ENCODE data around the gene KRTAP10-5.
A peak's percentile ranks its signal among the peaks of the same experiment; 100 is the strongest.

Gene KRTAP10-5

DNA sequence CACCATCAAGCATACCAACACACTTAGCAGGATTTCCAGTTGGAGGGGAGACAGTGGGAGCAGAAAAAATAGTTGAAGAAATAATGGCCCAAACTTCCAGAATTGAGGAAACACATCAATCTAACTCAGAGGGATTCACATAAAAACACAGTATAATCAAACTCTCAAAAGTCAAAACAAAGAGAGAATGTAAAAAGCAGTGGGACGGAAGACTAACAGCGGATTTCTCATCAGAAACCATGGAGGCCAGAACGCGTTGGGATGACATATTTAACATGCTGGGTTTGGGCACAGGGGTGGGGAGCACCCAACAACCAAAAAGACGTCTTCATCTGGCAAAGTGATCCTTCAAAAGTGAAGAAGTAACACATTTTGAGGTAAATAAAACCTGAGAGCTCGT, 39.5 kb upstream of the KRTAP10-5 start:
- no peak overlapping the region for H3K4me3 ChIP-seq (ENCODE audit: low read depth, low read length)
- TF ChIP-seq, protein P1, sequence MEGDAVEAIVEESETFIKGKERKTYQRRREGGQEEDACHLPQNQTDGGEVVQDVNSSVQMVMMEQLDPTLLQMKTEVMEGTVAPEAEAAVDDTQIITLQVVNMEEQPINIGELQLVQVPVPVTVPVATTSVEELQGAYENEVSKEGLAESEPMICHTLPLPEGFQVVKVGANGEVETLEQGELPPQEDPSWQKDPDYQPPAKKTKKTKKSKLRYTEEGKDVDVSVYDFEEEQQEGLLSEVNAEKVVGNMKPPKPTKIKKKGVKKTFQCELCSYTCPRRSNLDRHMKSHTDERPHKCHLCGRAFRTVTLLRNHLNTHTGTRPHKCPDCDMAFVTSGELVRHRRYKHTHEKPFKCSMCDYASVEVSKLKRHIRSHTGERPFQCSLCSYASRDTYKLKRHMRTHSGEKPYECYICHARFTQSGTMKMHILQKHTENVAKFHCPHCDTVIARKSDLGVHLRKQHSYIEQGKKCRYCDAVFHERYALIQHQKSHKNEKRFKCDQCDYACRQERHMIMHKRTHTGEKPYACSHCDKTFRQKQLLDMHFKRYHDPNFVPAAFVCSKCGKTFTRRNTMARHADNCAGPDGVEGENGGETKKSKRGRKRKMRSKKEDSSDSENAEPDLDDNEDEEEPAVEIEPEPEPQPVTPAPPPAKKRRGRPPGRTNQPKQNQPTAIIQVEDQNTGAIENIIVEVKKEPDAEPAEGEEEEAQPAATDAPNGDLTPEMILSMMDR (conservative IDR thresholded peaks at IDR 0.05; ENCODE audit: low read depth, low read length), result no peak
- no peak for DNase-seq (ENCODE audit: low read depth)

DNA sequence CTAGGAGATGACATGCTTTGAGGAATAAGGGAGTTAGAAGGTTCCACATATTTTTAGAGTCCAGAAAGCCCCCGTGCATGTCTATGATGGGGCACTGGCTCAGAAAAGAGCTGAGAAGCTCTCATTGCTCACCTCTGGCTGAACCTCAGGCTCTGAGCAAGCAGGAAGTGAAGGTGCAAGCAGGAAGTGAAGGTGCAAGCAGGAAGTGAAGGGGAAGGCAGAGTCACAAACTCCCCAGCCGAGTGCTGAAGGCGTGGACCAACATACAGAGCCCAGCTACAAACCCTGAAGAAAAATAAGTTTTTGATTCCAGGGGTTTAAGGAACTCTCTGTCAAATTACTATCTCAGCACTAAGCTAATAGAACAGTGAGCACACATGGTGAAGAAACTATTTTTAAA, 38.5 kb upstream of the KRTAP10-5 start:
- DNase-seq (ENCODE audit: low read depth), result no peak
- TF ChIP-seq, protein P1 (conservative IDR thresholded peaks at IDR 0.05; ENCODE audit: low read depth, low read length), result no peak
- H3K4me3 ChIP-seq (ENCODE audit: low read depth, low read length), result no peak overlapping the region

DNA sequence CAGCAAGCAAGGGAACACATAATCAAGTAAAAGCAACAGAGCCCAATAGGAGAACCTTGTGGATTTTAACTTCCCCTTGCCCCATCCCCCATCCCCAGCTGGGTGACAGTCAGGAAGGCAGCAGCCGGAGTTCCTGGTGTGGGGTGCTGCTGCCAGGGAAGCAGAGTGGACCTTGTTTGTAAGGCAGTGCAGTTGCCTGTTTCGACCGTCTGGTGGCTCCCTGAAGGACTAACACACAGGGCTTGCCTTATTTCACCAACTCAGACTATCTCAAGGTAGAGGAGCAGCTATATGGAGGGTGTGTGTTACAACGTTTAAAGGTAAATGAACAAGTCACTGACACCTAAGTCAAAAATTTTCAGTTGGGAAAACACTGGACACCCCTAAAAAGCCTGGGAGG, 38.1 kb upstream of the KRTAP10-5 start:
- DNase-seq (ENCODE audit: low read depth), result peak; percentile 28
- TF ChIP-seq, protein P1 (conservative IDR thresholded peaks at IDR 0.05; ENCODE audit: low read depth, low read length), result peak; percentile 42
- H3K4me3 ChIP-seq (ENCODE audit: low read depth, low read length), result no peak overlapping the region

DNA sequence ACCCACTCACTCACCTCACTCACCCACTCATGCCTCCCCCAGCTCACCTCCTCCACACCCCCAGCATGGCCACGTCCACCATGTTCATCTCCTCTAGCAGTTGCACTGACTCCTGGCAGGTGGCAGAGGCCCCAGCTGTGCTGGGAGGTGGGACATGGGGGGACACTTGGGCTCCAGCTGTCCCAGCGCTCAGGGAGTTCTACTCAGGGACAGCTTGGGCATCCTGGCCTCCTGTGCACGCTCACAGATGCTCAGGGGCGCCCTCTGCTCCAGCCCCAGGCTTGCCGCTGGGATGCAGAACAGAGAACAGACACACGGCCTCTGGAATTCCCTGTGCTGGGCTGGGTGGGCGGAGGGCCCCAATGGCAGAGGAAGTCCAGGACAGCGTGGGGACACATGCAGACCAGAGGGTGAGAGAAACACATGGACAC, 36.7 kb upstream of the KRTAP10-5 start:
- H3K4me3 ChIP-seq (ENCODE audit: low read depth, low read length), result no peak overlapping the region
- TF ChIP-seq, protein P1 (conservative IDR thresholded peaks at IDR 0.05; ENCODE audit: low read depth, low read length), result no peak
- DNase-seq (ENCODE audit: low read depth), result no peak

GRCh38 chr21:44616591-44616926, 36.2 kb upstream of the KRTAP10-5 start:
- TF ChIP-seq, protein P1 (conservative IDR thresholded peaks at IDR 0.05; ENCODE audit: low read depth, low read length), result no peak
- no peak for DNase-seq (ENCODE audit: low read depth)
- no peak overlapping the region for H3K4me3 ChIP-seq (ENCODE audit: low read depth, low read length)

DNA sequence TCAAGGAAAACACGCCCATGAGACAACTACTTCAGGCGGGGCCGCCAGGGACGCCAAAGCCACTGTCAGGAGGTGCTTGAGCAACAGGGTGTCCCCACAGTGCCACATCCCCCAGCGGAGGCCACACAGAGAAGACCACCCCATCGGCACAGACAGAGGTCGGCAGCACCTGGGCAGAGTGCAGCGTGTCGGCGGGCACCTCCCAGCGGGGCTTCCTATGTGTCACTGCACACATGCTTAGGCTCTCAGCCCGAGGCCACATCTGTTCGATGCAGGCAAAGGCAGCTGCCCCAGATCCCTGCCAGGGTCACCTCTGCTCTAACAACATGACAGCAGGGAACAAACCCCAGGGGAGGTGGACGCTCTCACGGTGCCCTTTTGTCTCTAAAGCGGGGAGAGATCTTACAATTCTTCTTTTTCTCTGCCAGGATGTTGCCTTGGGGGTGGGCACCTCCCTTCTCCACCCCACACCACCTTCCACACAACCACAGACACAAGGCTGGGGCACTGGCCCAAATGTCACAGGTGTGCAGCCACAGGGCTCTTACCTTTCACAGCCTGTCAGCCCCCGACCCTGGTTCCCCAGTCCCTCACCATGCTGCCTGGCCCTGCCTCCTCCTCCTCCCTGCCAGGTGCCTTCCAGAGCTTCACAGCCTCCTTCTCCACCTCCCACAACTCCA, 35.6 kb upstream of the KRTAP10-5 start:
- no peak overlapping the region for H3K4me3 ChIP-seq (ENCODE audit: low read depth, low read length)
- TF ChIP-seq, protein P1 (conservative IDR thresholded peaks at IDR 0.05; ENCODE audit: low read depth, low read length), result no peak
- no peak for DNase-seq (ENCODE audit: low read depth)

DNA sequence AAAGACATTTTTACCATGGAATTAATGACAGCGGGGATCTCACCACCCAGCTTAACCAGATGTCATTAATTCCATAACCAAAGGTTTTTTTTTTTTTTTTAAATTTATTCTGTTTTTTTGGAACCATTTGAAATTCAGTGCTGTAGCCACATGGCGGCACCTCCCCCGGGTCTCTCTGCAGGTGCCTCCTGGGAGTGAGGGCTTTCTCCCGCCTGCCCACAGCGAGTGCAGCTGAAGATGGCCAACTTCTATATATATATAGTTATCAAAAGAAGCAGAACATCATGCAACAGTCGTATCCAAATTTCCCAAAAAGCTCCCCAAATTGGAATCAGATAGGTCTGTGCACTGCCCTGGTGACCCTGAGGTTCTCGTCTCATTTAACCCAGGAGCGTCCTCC, 35.1 kb upstream of the KRTAP10-5 start:
- TF ChIP-seq, protein P1 (conservative IDR thresholded peaks at IDR 0.05; ENCODE audit: low read depth, low read length), result no peak
- no peak for DNase-seq (ENCODE audit: low read depth)
- no peak overlapping the region for H3K4me3 ChIP-seq (ENCODE audit: low read depth, low read length)

All from choroid plexus epithelial cell (primary cell).